Tibial nerve (tissue), 3 donors: Measurements from ENCODE around the gene CTXN1.

Experiments used
- POLR2A ChIP-seq, 2 donors: fragments of 450-650 bp; IDR thresholded peaks; one replicate each; pipeline ENCODE4 v1.6.1; 2017; ENCODE audit warnings: antibody characterized with exemption in 2 of 2, mild to moderate bottlenecking in 2 of 2, moderate library complexity in 2 of 2
- TF ChIP-seq, protein P1 (sequence below), 5 experiments: fragments of 200-600 bp in 3 of 5; fragments of 450-650 bp in 2 of 5; sonication (generic) in 3 of 5; IDR thresholded peaks; one replicate each; pipeline ENCODE4 v1.5.1; 2016 to 2019; ENCODE audit warnings: antibody characterized with exemption in 5 of 5, mild to moderate bottlenecking in 3 of 5, moderate library complexity in 2 of 5

GRCh38 chr19:7953576-7953975 is 27.6 kb upstream of the CTXN1 start:
- no peak for TF ChIP-seq POLR2A (IDR thresholded peaks at IDR 0.05)
- TF ChIP-seq, protein P1, sequence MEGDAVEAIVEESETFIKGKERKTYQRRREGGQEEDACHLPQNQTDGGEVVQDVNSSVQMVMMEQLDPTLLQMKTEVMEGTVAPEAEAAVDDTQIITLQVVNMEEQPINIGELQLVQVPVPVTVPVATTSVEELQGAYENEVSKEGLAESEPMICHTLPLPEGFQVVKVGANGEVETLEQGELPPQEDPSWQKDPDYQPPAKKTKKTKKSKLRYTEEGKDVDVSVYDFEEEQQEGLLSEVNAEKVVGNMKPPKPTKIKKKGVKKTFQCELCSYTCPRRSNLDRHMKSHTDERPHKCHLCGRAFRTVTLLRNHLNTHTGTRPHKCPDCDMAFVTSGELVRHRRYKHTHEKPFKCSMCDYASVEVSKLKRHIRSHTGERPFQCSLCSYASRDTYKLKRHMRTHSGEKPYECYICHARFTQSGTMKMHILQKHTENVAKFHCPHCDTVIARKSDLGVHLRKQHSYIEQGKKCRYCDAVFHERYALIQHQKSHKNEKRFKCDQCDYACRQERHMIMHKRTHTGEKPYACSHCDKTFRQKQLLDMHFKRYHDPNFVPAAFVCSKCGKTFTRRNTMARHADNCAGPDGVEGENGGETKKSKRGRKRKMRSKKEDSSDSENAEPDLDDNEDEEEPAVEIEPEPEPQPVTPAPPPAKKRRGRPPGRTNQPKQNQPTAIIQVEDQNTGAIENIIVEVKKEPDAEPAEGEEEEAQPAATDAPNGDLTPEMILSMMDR (IDR thresholded peaks at IDR 0.05), result no peak
